Adrenal gland (tissue), 12 donors: ENCODE measurements around the gene APAF1. TPM values are rescaled to one million over a fixed set of nuclear protein-coding genes. Genes with fewer than 3 reads are reported as not detected.

Experiments used
- DNase-seq, 7 donors: peaks; one replicate each; pipeline ENCODE4 v3.0.0-alpha.2; 2019 to 2020
- H3K27ac ChIP-seq, 5 donors: fragments of 200-600 bp; sonication (generic) in 4 of 5; 1 replicate in 3 of 5; 2 replicates in 2 of 5; pipeline versions ENCODE4 v1.5.1 to v1.8.0; 2016 to 2020; ENCODE audit warnings: mild to moderate bottlenecking in 1 of 5
- H3K27me3 ChIP-seq: fragments of 200-600 bp; 2 replicates; pipeline ENCODE4 v1.8.0; 2021
- H3K36me3 ChIP-seq, 2 donors: fragments of 200-600 bp; replicated peaks in 1 of 2; 1 replicate in 1 of 2; 2 replicates in 1 of 2; pipeline versions ENCODE4 v1.5.1 to v1.8.0; 2018 to 2022
- H3K4me1 ChIP-seq, 2 donors: fragments of 200-600 bp; replicated peaks in 1 of 2; 1 replicate in 1 of 2; 2 replicates in 1 of 2; pipeline versions ENCODE4 v1.5.1 to v1.8.0; 2018 to 2021
- H3K4me3 ChIP-seq, 4 donors: fragments of 200-600 bp; sonication (generic) in 3 of 4; one replicate each; pipeline ENCODE4 v1.5.1; 2016 to 2018
- H3K9me3 ChIP-seq, 3 donors: fragments of 200-600 bp; sonication (generic) in 1 of 3; replicated peaks in 1 of 3; 1 replicate in 2 of 3; 2 replicates in 1 of 3; pipeline versions ENCODE4 v1.5.1 to v1.8.0; 2016 to 2021
- CTCF ChIP-seq, 6 experiments: fragments of 450-650 bp in 4 of 6; fragments of 200-600 bp in 2 of 6; sonication (generic) in 1 of 6; IDR thresholded peaks; 1 replicate in 5 of 6; 2 replicates in 1 of 6; pipeline versions ENCODE4 v1.5.1 to v1.8.0; 2016 to 2021; ENCODE audit warnings: antibody characterized with exemption in 6 of 6, mild to moderate bottlenecking in 2 of 6, moderate library complexity in 1 of 6
- POLR2A ChIP-seq, 2 donors: fragments of 450-650 bp; IDR thresholded peaks; one replicate each; pipeline ENCODE4 v1.6.1; 2017; ENCODE audit warnings: antibody characterized with exemption in 2 of 2, mild to moderate bottlenecking in 2 of 2, moderate library complexity in 1 of 2
- WGBS, 4 donors: extraction: QIAGEN DNeasy Blood & Tissue Kit in 2 of 4; methylation state at CpG; one replicate each; pipeline versions ENCODE4 v1.1.5 to v1.1.7; 2013 to 2017; 5-methylcytosine and 5-hydroxymethylcytosine counted together
- intact Hi-C, 2 donors: fragments of 100-400 bp; cut with DNase I; formaldehyde crosslinking; loops; one replicate each; pipeline versions ENCODE4 v1.14.1 to v1.15.0; 2022 to 2023
- polyA plus RNA-seq, 3 donors: library from polyadenylated mRNA; stranded (reverse); fragments of 200-250 nt in 2 of 3; fragments of 350-450 nt in 1 of 3; fragmentation: Illumina TruSeq in 1 of 3; extraction: RNeasy Lipid Tissue Mini Kit (QIAGEN cat#74804) in 1 of 3; gene quantifications; one replicate each; pipeline ENCODE4 v1.2.3, GENCODE V29; 2013 to 2014
- total RNA-seq, 9 donors: library from RNA; depleted of rRNA in 4 of 9; stranded (reverse); fragments of >200 nt in 4 of 9; fragments of 120-200 nt in 1 of 9; fragmentation: NEBNext Ultra II Directional in 1 of 9; extraction: Animal tissue kit (Norgen Biotek cat#: 25700) in 1 of 9; gene quantifications; one replicate each; pipeline versions ENCODE4 v1.1.0 to v1.2.4, GENCODE V29; 2013 to 2023
- donor health status: healthy with polysubstance abuse.
- donor health status: Bipolar disorder and iron deficiency.
- donor health status: DM: yes; HTN: yes; CAD: no.
- donor health status: DM: no; HTN: no; CAD: no.
- donor health status: DM: no; HTN: no; CAD: no.
- donor health status: DM: yes; HTN: yes; CAD: no.

APAF1 gene
- total and polyA plus RNA-seq, 12 donors, result 2.8 to 16.5 (median 7.4) TPM

GRCh38 chr12:98769068-98769467 is 124.0 kb downstream of the APAF1 start:
- TF ChIP-seq POLR2A (IDR thresholded peaks at IDR 0.05), result no peak
- no peak for TF ChIP-seq CTCF (IDR thresholded peaks at IDR 0.05)
- intact Hi-C loops, result no loop called here
- DNase-seq, result no peak
- H3K27me3 ChIP-seq, result no peaks in the 10 kb centered on the region
- no peaks in the 10 kb centered on the region for H3K36me3 ChIP-seq
- H3K9me3 ChIP-seq, result no peaks in the 10 kb centered on the region
- H3K4me3 ChIP-seq, result no peak overlapping the region
- H3K4me1 ChIP-seq, result no peaks in the 10 kb centered on the region
- no peak overlapping the region for H3K27ac ChIP-seq

GRCh38 chr12:98770230-98770629 is 125.1 kb downstream of the APAF1 start:
- intact Hi-C loops, result no loop called here
- 89 to 97% (median 93%) methylated on average over 4 of the region's 4 CpGs for WGBS, 4 donors
- no peaks in the 10 kb centered on the region for H3K36me3 ChIP-seq
- H3K4me1 ChIP-seq, result no peaks in the 10 kb centered on the region
- no peak overlapping the region for H3K27ac ChIP-seq
- TF ChIP-seq CTCF (IDR thresholded peaks at IDR 0.05) (no peak), POLR2A (IDR thresholded peaks at IDR 0.05) (no peak)
- no peak overlapping the region for H3K4me3 ChIP-seq
- H3K27me3 ChIP-seq, result no peaks in the 10 kb centered on the region
- no peak for DNase-seq
- H3K9me3 ChIP-seq, result no peaks in the 10 kb centered on the region

- WGBS, 4 donors, result 90 to 94% (median 92%) methylated on average over 8 of the region's 8 CpGs
- H3K27me3 ChIP-seq, result no peaks in the 10 kb centered on the region
- intact Hi-C loops, result no loop called here
- DNase-seq, result no peak
- H3K36me3 ChIP-seq, result no peaks in the 10 kb centered on the region
- H3K4me3 ChIP-seq, result no peak overlapping the region
- no peaks in the 10 kb centered on the region for H3K9me3 ChIP-seq
- no peak for TF ChIP-seq POLR2A (IDR thresholded peaks at IDR 0.05)
- no peak for TF ChIP-seq CTCF (IDR thresholded peaks at IDR 0.05)
- H3K27ac ChIP-seq, result no peak overlapping the region
- no peaks in the 10 kb centered on the region for H3K4me1 ChIP-seq
Measured at GRCh38 chr12:98771811-98772752, 127.0 kb downstream of the APAF1 start.

- TF ChIP-seq POLR2A (IDR thresholded peaks at IDR 0.05) (no peak), CTCF (IDR thresholded peaks at IDR 0.05) (no peak)
- Histone ChIP-seq H3K4me3 (no peak overlapping the region), H3K36me3 (no peaks in the 10 kb centered on the region), H3K9me3 (no peaks in the 10 kb centered on the region), H3K4me1 (no peaks in the 10 kb centered on the region), H3K27ac (no peak overlapping the region), H3K27me3 (no peaks in the 10 kb centered on the region)
- WGBS, 4 donors, result 93 to 96% (median 95%) methylated on average over 3 of the region's 3 CpGs
- no peak for DNase-seq
- intact Hi-C loops, result no loop called here
Measured at GRCh38 chr12:98772818-98773217, 127.7 kb downstream of the APAF1 start.
